GM19463 (cell line): ENCODE measurements around the gene CAMK1.
"Not testable (repeated sequence)": the region's sequence is repeated elsewhere in the genome, so short reads cannot be mapped to it uniquely, and the experiment has no call there.

Source experiments
- ATAC-seq: cut with Tn5 transposase; IDR thresholded peaks from one replicate; pipeline ENCODE4 v1.9.1; 2021; ENCODE audit warnings: mild to moderate bottlenecking, moderate library complexity; ENCODE audit not compliant: unreplicated experiment

Gene CAMK1

DNA sequence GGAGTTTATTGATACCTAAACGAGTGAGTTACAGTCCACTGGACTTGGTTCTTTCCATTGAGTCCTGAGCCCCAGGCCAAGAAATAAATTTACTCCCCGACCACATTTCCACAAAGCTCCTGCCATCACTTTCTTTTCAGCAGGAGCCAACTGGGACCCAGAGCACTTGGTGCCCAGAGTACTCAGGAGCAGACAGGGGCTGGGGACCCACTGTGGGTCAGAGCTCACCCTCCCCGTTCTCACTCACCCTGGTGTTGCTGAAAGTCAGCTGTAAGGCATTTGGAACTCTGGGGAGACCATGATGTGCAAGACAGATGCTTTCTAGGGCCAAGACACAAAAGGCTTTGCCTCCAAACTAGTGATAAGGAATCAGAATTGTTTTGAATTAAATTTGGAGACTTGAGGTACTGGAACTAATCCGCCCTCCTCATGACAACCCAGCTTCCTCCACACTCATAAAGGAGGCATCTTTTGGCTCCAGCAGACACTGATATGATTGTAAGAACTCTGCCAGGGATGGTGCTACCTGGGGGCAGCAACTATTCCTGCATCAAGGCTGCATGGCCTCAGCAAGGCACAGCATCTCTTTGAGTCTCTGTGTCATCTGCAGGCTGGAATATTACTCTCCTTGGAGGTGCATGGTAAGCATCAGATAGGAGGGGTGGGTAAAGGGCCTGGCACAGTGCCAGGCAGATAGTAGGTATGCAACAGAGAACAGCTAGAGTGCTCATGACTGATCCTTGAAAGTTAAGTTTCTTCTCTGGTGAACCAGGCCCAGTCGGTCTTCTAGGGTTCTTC lies 7.3 kb upstream of the CAMK1 start:
- ATAC-seq = no peak

DNA sequence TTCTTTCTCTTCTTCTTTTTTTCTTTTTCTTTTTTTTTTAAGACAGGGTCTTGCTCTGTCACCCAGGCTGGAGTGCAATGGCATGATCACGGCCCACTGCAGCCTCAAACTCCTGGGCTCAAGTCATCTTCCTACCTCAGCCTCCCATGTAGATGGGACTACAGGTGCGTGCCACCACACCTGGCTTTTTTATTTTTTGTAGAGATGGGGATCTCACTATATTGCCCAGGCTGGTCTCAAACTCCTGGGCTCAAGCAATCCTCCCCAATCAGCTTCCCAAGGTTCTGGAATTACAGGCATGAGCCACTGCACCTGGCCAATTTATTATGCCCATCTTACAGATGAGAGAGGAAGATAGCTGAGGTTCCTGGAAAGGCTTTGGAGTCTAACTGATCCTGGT lies 1.3 kb upstream of the CAMK1 start:
- ATAC-seq = not testable (repeated sequence)

DNA sequence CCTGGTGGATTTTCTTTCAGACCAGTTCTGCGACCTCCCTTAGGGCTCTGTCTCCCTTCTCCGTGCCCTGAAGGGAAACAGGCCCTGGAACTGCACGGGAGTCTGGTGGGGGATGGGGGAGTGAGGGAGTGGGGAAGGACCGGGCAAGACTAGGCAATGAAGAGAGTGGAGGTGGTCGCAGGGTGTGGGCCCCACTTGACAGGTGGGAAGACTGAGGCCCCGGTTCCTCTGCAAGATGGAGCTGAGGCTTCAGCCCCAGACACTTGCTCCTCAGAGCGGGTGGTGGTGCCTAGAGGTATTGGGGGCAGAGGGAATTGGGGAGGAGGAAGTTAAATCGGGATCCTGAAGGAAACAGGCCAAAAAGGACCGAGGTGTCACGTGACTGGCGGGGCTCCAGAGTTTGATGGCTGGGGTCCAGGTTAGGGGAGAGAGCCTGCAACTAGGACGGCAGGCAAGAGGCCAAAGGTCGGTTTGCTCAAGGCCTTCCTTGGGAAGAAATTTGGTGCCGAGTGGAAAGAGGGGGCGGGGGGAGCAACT lies 597 bp upstream of the CAMK1 start:
- ATAC-seq = no peak

DNA sequence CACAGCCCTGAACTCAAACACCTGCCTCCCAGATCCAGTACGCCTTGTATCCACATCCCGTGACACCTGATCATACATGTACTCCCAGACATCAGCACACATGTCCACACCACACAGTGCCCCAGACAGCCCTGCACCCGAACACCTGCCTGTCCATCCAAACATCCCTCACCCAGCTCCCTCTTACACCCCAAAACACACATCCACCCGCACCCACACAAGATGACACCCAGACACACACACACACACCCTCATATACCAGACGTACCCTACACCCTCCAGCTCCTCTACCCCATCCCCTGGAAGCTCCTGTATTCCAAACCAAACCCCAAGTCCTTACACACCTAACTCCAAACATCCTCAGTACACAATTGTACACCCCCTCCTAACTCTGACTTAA lies 735 bp downstream of the CAMK1 start:
- no peak for ATAC-seq

DNA sequence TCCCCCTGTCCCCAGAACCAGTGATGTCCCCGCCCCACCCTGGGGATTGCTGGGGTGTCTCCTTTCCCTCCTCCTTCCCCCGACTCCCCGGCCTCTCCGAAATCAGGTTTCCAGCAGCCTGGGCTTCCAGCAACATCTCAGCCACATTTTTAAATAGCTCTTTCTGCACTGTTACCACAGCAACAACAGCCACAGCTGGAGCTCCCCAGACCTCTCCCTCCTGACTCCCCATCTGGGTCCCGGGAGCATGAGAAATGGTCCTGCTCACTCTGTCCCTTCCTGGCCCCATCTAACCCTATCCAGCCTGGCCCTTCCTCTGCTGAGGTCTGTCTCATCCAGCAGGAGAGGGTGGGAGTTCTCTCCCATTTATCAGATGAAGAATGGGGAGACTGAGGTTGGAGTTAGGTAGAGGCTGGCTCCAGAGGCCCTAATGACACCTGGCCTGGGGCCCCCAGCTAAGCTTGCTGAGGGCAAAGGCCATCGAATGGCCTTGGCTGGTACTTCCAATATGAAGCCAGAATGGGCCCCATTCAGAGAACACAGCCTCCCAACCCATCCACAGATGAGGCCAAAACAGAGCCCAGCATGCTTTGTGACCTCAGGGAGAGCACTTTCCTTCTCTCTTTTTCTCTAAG lies 1.5 kb downstream of the CAMK1 start:
- no peak for ATAC-seq

DNA sequence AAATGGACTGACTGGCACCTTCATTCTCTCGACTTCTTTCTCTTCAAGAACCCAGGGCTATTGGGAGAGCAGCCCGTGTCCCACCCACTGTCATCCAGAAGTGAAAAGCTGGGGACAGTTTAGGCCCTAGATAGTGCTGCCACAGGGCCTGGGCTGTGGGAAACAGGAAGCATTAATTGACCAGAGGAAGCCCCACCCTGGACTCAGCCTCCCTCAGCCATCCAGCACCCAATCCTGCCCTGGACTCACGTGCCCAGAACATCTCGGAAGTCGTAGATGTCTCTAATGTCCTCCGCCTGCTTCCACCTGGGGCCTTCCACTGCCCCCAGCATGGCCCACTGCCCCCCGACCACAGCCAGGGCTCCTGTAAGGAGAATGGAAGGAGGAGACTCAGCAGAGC lies 2.3 kb downstream of the CAMK1 start:
- ATAC-seq = no peak

DNA sequence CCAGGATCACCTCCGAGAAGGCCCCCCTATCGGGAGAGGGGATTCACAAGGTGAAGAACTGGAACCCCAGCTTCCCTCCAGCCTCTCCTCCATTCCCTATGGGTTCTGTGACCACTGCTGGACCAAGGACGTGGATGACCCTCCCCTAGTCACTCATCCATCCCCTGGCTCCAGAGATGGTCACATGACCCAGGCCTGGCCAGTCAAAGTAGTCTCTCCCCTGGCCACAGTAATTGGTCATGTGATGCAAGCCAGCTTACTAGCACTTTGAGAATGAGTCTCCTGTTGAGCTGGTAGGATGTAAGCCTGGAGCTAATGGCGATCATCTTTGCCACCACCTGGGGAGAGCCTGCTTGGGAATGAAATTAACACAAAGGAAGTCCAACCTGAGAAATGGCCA lies 3.9 kb downstream of the CAMK1 start:
- no peak for ATAC-seq

DNA sequence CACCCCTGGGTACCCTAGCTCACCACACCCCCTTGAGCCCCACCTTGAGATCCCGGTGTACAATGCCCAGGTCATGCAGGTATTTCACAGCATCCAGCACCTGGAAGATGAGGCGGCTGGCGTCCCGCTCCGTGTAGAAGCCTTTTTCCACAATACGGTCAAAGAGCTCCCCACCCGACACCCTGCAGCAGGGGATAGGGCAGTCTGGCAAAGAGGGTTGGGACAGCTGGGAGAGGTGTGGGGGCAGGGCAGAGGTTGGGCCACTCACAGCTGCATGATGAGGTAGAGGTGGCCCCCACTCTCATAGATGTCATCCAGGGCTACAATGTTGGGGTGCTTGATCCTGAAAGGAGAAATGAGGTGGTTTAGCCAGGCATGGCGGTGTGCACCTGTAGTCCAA lies 6.9 kb downstream of the CAMK1 start:
- ATAC-seq = no peak

DNA sequence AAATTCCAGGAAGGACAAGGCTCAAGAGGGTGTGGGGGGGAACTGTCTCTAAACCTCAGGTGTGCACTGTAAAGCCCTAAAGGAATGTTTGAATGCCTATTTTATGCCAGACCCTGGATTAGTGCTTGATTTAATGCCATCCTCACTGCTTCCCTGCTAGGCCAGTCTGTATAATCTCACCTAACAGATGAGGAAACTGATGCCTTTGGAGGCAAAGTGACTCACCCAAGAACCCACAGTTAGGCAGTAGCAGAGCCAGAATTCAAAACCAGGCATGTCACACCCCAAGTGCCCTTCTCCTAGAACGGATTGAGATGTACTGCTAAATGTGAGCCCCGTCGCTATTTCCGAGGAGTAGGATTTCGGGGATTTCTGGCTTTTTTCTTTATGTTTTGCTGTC lies 7.8 kb downstream of the CAMK1 start:
- no peak for ATAC-seq

DNA sequence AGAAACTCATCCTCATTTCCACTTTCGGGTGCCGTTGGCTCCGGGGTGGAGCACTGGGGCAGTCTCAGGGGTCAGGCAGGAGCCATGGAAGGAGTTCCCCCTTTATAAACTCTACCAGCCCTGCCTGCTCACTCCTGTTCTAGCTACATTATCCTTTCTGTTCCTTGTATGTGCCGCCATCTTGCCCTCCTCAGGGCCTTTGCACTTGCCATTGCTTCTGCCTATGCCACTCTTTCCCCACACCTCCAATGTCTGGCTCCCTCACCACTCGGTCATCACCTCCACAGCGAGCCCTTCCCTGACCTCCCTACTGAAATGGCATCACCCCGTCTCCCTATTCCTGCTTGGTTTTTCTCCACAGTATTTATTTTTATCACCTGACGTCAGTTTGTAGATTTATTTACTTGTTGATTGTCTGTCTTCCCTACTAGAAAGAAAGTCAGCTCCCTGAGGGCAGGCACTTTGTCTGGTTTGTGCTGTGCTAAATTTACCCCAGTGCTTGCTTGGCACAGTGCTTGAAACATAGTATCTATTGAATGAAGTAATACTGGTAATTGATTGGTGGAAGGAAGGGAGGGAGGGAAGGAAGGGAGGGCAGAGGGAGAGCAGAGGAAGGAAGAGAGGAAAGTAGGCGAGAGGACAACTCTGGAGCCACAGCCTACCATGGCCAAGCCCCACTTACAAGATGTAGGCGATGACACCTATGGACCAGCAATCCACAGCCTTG lies 8.8 kb downstream of the CAMK1 start:
- ATAC-seq = no peak

DNA sequence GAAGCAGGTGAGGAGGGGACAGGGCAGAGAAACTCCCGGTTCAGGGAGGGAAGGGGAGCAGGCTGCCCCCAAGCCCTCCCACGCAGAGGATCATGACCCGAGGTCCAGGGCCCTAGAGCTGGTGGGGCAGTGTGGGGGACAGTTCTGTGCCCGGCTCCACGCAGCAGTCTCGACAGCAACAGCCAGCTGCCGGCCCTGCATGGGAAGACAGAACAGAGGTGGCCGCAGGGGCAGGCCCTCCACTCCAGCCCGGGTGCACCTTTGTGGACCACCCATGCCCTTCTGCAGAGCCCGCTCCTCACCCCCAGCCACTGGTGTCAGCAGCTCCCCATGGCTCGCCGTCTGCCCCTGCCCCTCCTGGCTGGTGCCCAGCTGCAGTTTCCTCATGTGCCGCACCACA lies 12.3 kb downstream of the CAMK1 start:
- ATAC-seq = no peak

DNA sequence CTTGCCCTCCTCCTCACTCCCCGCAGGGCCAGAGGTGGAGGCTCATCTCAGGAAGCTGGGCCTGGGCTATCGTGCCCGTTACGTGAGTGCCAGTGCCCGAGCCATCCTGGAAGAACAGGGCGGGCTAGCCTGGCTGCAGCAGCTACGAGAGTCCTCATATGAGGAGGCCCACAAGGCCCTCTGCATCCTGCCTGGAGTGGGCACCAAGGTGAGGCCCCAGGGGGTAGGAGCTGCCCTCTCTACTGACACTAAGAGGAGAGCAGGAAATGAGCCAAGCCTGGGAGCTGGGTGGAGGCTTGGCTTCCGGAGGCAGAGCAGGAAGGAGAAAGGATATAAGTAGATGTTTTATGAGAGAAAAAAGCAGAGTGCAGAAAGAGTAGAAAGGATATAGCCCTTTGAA lies 15.1 kb downstream of the CAMK1 start:
- no peak for ATAC-seq

DNA sequence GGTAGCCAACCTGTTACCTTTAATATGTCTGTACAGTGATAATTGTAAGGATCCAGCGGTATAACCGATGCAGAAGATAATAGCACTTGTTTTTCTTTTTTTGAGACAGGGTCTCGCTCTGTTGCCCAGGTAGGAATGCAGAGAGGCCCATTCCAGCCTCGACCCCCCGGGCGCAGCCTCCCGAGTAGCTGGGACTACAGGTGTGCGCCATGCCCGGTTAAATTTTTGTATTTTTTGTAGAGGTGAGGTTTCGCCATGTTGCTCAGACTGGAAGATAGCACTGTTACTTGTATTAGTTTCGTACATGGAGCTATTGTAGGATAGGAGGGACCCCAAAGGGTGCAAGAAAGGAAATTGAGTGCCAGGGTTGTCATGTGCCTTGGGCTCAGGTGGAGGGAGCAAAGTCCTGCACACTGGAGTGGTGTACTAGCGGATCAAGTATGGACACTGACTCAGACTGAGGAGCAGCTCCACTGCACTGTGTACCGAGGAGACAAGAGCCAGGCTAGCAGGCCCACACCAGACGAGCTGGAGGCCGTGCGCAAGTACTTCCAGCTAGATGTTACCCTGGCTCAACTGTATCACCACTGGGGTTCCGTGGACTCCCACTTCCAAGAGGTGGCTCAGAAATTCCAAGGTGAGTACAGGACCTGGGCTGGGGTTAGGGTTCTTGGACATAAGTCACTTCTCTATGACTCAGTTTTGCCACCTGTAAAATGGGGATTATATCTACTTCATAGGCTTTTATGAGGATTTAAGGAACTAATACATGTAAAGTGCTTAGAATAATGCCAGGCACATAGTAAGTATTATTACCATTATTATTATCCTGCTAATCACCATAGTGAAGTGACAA lies 19.0 kb downstream of the CAMK1 start:
- ATAC-seq = no peak

DNA sequence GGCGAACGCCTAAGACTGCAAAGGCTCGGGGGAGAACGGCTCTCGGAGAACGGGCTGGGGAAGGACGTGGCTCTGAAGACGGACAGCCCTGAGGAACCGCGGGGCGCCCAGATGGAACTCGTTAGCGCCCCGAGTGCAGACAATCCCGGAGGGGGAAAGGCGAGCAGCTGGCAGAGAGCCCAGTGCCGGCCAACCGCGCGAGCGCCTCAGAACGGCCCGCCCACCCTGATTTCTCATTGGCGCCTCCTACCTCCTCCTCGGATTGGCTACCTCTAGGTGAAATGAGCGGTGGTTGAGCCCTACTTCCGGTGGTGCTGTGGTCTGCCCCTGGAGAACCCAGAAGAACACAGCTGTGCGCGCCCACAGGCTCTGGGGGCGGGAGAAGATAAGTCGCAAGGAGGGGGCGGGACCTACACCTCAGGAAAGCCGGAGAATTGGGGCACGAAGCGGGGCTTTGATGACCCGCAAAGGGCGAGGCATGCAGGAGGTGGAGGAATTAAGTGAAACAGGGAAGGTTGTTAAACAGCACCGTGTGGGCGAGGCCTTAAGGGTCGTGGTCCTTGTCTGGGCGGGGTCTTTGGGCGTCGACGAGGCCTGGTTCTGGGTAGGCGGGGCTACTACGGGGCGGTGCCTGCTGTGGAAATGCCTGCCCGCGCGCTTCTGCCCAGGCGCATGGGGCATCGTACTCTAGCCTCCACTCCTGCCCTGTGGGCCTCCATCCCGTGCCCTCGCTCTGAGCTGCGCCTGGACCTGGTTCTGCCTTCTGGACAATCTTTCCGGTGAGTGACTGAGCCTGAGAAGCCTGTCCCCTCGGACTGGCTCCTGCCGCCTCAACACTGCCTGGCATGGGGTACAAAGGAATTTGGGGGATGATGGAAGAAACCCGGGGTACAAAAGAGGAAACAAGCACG lies 19.8 kb downstream of the CAMK1 start, which contains the start of gene OGG1:
TSS of gene OGG1 (plus strand) at position 308 of the 911 bp plus-strand sequence. CDS start at position 643, 335 bp downstream.
- ATAC-seq = peak; percentile 90

DNA sequence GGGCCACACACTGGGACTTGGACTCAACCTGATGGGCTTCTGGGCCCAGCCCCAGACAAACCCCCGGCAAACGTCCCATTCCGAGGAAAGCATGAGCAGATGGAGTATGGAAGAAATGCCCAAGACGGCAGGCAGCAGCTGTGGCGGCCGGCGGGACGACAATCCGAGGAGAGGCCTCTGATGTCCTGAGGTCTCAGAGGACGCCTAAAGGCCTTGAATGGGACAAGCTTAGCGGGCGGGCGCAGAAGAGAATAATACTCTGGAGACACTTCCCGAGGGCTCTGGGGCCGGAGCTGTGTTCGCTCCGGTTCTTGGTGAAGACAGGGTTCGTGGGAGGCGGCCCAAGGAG lies 20.5 kb downstream of the CAMK1 start:
- no peak for ATAC-seq

DNA sequence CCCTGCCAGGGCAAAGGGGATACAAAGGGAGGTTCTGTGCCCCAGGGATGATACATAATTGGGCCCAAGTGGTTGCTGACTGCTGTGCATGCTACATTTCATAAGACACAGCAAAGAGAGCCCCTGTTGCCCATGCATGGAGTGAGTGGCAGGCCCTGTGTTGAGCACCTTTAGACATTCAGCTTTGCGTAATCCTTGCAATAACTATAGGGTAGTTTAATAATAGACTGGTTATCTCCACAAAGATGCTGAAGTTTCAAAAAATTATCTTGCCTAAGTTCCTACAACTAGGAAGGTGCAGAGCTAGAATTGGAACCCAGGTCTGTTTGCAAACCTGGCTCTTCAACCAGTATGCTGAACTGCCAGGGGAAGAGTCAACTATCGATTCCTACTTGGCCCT lies 21.7 kb downstream of the CAMK1 start:
- no peak for ATAC-seq

DNA sequence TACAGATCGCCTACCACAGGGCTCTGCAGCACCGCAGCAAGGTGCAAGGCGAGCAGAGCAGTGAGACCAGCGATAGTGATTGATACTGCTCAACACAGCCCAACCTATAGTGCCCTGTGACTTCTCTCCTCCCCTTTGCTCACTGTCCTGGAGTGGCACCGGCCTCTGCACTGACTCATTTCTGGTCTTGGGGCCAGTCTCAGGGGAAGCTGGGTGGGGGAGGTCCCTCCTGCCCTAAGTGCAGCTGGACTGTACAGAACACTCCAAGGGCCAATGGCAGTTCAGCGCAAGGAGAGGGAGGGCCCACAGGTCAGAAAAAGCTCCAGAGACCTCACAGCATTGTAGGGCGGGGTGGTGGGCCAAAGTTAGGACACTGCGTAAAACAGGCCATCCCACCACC lies 22.5 kb downstream of the CAMK1 start:
- no peak for ATAC-seq

DNA sequence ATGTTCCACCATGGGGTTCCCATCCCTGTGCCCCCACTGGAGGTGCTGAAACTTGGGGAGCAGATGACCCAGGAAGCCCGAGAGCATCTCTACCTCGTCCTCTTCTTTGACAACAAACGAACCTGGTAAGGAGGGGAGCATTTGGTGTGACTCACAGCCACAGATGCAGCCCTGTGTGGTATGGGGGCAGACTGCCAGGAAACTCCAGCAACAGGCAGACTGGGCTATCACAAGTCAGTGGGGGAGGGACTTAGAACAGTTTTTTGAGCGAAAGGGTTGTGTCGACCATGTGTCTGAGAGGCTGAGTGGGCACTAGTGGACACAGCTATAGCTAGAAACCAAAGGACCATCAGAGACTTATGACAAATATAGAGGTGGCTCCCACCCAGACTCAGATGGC lies 23.4 kb downstream of the CAMK1 start:
- ATAC-seq = no peak

DNA sequence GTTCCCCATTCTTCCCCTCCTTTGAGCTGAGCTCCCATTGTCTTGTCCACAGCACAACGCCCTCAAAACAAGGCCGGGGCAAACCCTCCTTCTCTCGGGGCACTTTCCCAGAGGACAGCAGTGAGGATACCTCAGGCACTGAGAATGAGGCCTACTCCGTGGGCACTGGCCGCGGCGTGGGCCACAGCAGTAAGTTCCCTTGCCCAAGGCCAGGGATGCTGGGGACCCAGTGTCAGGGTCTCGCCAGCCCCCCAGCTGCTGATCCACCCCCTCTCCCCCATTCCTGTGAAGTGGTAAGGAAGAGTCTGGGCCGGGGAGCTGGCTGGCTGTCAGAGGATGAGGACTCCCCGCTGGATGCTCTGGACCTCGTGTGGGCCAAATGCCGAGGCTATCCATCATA lies 24.2 kb downstream of the CAMK1 start:
- no peak for ATAC-seq

DNA sequence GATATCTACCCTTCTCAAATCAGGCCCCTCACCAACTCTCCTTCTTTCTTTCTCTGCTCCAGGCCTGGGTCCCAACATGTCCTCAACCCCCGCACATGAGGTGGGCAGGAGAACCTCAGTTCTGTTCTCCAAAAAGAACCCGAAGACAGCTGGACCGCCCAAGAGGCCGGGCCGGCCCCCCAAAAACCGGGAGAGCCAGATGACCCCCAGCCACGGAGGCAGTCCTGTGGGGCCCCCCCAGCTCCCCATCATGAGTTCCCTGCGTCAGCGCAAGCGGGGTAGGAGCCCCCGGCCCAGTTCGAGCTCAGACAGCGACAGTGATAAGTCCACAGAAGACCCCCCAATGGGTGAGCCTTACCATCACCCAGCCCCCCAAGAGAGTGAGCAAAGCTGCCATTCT lies 25.6 kb downstream of the CAMK1 start:
- no peak for ATAC-seq
